ENCODE results near the gene EOLA1.
A peak's percentile ranks its signal among the peaks of the same experiment; 100 is the strongest.

Gene EOLA1

GRCh38 chrX:149540621-149541520 is at the start of gene EOLA1:
Gene EOLA1 (plus strand): TSS chrX:149541012. CDS start chrX:149545631, 4,619 bp downstream.
- Histone ChIP-seq H3K4me1 (ENCODE audit: control insufficient read depth in 5 of 5, insufficient read depth in 5 of 5, low read length in 5 of 5) (peaks cover 6 to 17% (median 9%) of the 10 kb centered on the region in 5 donors), H3K9ac (ENCODE audit: low read length in 5 of 5) (peak within 1 kb of the TSS; percentile 52 to 77 (median 56)), H3K27me3 (ENCODE audit: control insufficient read depth in 5 of 5, insufficient read depth in 4 of 5, low read length in 5 of 5) (no peaks in the 10 kb centered on the region), H3K27ac (ENCODE audit: low read depth, low read length) (peak within 1 kb of the TSS; percentile 77), H3K4me3 (ENCODE audit: low read depth in 1 of 5, low read length in 5 of 5) (peak within 1 kb of the TSS; percentile 67 to 98 (median 70)), H3K9me3 (ENCODE audit: control insufficient read depth in 5 of 5, low read length in 5 of 5) (peaks cover 0 to 4% (median 0%) of the 10 kb centered on the region in 5 donors), H3K36me3 (ENCODE audit: control insufficient read depth in 5 of 5, insufficient read depth in 5 of 5, low read length in 5 of 5) (peaks cover 0 to 9% (median 4%) of the 10 kb centered on the region in 5 donors)

GRCh38 chrX:149491812-149492211 is 49.0 kb upstream of the EOLA1 start:
- no peak overlapping the region for H3K27ac ChIP-seq (ENCODE audit: low read depth, low read length)
- peaks cover 1 to 85% (median 78%) of the 10 kb centered on the region in 5 donors for H3K36me3 ChIP-seq (ENCODE audit: control insufficient read depth in 5 of 5, insufficient read depth in 5 of 5, low read length in 5 of 5)
- peaks cover 0 to 5% (median 3%) of the 10 kb centered on the region in 5 donors for H3K27me3 ChIP-seq (ENCODE audit: control insufficient read depth in 5 of 5, insufficient read depth in 4 of 5, low read length in 5 of 5)
- no peak overlapping the region for H3K9ac ChIP-seq (ENCODE audit: low read length in 5 of 5)
- no peaks in the 10 kb centered on the region for H3K9me3 ChIP-seq (ENCODE audit: control insufficient read depth in 5 of 5, low read length in 5 of 5)
- no peak overlapping the region for H3K4me3 ChIP-seq (ENCODE audit: low read depth in 1 of 5, low read length in 5 of 5)
- peaks cover 0 to 8% (median 5%) of the 10 kb centered on the region in 5 donors for H3K4me1 ChIP-seq (ENCODE audit: control insufficient read depth in 5 of 5, insufficient read depth in 5 of 5, low read length in 5 of 5)

DNA sequence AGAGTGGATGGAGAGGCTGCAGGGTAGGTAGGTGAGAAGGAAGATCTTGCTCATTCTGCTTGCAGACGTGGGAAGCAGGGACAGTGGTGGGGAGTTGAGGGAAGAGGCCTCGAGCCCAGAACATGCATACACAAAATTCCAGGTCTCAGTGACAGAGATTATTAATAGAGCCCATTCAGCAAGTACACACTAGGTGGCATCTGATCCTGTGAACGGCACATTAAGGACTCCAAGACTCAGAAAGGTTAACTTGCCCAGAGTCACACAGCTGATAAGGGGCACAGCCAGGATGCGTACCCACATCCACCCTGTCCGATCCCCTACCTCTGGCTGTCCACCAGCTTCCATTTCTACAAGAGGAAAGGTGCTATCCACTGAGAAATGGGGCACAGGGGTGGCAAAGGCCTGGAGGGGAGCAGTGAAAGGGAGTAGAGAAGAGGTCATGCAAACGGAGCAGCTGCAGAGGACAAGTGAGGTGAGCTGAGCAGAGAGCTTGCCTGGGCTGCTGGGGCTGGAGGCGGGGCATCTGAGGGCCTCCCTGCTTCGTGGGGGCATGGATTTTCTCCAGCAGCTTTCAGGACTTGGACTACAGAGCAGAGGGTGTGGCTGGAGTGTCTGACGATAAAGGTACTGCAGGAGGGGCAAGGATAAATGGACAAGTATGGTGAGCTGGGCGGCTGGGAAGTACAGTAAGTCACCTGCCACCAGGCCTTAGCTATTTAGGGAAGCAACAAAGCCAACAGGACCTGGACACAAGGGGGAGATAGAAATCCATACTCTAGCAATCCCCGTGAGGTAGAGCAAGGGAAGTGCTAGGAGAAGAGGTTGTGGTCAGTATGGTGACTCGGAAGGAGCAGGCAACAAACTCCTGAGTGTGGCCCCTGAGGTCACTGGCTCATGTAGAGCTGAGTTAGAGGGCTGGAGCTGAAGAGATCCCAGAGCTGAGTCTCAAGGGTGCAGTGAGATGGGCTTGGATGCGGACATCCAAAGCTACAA is 46.9 kb upstream of the EOLA1 start:
- Histone ChIP-seq H3K27ac (ENCODE audit: low read depth, low read length) (no peak overlapping the region), H3K4me1 (ENCODE audit: control insufficient read depth in 5 of 5, insufficient read depth in 5 of 5, low read length in 5 of 5) (peaks cover 0 to 8% (median 5%) of the 10 kb centered on the region in 5 donors), H3K9ac (ENCODE audit: low read length in 5 of 5) (no peak overlapping the region), H3K27me3 (ENCODE audit: control insufficient read depth in 5 of 5, insufficient read depth in 4 of 5, low read length in 5 of 5) (peaks cover 0 to 5% (median 3%) of the 10 kb centered on the region in 5 donors), H3K4me3 (ENCODE audit: low read depth in 1 of 5, low read length in 5 of 5) (no peak overlapping the region), H3K36me3 (ENCODE audit: control insufficient read depth in 5 of 5, insufficient read depth in 5 of 5, low read length in 5 of 5) (peaks cover 9 to 93% (median 82%) of the 10 kb centered on the region in 5 donors), H3K9me3 (ENCODE audit: control insufficient read depth in 5 of 5, low read length in 5 of 5) (no peaks in the 10 kb centered on the region)

GRCh38 chrX:149494844-149495565 is 45.8 kb upstream of the EOLA1 start:
- H3K9me3 ChIP-seq (ENCODE audit: control insufficient read depth in 5 of 5, low read length in 5 of 5) = no peaks in the 10 kb centered on the region
- no peak overlapping the region for H3K9ac ChIP-seq (ENCODE audit: low read length in 5 of 5)
- peaks cover 0 to 5% (median 3%) of the 10 kb centered on the region in 5 donors for H3K27me3 ChIP-seq (ENCODE audit: control insufficient read depth in 5 of 5, insufficient read depth in 4 of 5, low read length in 5 of 5)
- H3K27ac ChIP-seq (ENCODE audit: low read depth, low read length) = no peak overlapping the region
- peaks cover 9 to 88% (median 83%) of the 10 kb centered on the region in 5 donors for H3K36me3 ChIP-seq (ENCODE audit: control insufficient read depth in 5 of 5, insufficient read depth in 5 of 5, low read length in 5 of 5)
- H3K4me3 ChIP-seq (ENCODE audit: low read depth in 1 of 5, low read length in 5 of 5) = no peak overlapping the region
- peaks cover 0 to 8% (median 5%) of the 10 kb centered on the region in 5 donors for H3K4me1 ChIP-seq (ENCODE audit: control insufficient read depth in 5 of 5, insufficient read depth in 5 of 5, low read length in 5 of 5)

- peaks cover 9 to 87% (median 82%) of the 10 kb centered on the region in 5 donors for H3K36me3 ChIP-seq (ENCODE audit: control insufficient read depth in 5 of 5, insufficient read depth in 5 of 5, low read length in 5 of 5)
- H3K27ac ChIP-seq (ENCODE audit: low read depth, low read length) = no peak overlapping the region
Measured at GRCh38 chrX:149495573-149496071, 45.2 kb upstream of the EOLA1 start.

DNA sequence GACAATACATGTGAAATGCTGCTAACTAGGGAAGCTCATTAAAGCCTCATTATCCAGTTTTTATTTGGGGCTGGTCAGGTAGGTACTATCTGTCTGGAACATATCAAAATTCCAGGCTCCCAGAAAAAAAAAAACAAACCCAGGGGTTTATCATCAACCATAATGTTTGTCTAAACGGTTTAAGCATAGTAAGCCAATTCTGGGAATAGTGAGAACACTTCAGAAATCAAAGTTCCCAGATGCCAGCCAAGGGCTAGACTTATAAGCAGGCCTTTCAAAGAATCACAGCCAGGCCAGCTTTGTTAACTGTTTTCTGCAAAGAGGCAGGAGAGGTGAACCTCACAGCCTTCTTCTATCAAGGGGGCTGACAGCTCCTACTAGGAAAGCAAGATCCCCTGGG is 43.8 kb upstream of the EOLA1 start:
- Histone ChIP-seq H3K36me3 (ENCODE audit: control insufficient read depth in 5 of 5, insufficient read depth in 5 of 5, low read length in 5 of 5) (peaks cover 9 to 85% (median 82%) of the 10 kb centered on the region in 5 donors), H3K9me3 (ENCODE audit: control insufficient read depth in 5 of 5, low read length in 5 of 5) (no peaks in the 10 kb centered on the region)

More at GRCh38 chrX:149495573-149496071, 45.2 kb upstream of the EOLA1 start:
- H3K4me3 ChIP-seq (ENCODE audit: low read depth in 1 of 5, low read length in 5 of 5) = no peak overlapping the region
- no peaks in the 10 kb centered on the region for H3K9me3 ChIP-seq (ENCODE audit: control insufficient read depth in 5 of 5, low read length in 5 of 5)
- H3K9ac ChIP-seq (ENCODE audit: low read length in 5 of 5) = peak overlapping the region in 1 of 5 donors; percentile 29
- peaks cover 0 to 5% (median 0%) of the 10 kb centered on the region in 5 donors for H3K27me3 ChIP-seq (ENCODE audit: control insufficient read depth in 5 of 5, insufficient read depth in 4 of 5, low read length in 5 of 5)
- peaks cover 0 to 8% (median 5%) of the 10 kb centered on the region in 5 donors for H3K4me1 ChIP-seq (ENCODE audit: control insufficient read depth in 5 of 5, insufficient read depth in 5 of 5, low read length in 5 of 5)

DNA sequence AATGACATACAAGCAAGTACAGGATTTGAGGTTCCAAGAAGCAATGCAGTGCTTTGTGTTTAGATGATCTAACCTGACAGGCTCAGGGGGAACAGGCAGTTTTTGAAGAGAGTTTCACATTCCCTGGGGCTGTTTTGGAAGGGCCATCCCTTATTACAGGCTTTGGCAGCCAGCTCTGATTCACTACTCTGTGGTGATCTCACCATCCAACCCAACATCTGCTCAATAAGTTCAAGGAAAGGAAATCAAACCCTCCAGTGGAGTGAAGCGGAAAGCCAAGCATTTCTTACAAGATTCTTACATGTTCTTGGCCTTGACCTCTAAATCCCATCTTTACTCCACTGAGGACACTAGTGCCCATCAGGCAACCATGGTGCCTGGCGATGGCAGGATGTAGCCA is 43.2 kb upstream of the EOLA1 start:
- peaks cover 0 to 8% (median 5%) of the 10 kb centered on the region in 5 donors for H3K4me1 ChIP-seq (ENCODE audit: control insufficient read depth in 5 of 5, insufficient read depth in 5 of 5, low read length in 5 of 5)
- H3K27me3 ChIP-seq (ENCODE audit: control insufficient read depth in 5 of 5, insufficient read depth in 4 of 5, low read length in 5 of 5) = peaks cover 0 to 5% (median 0%) of the 10 kb centered on the region in 5 donors
- peaks cover 9 to 84% (median 81%) of the 10 kb centered on the region in 5 donors for H3K36me3 ChIP-seq (ENCODE audit: control insufficient read depth in 5 of 5, insufficient read depth in 5 of 5, low read length in 5 of 5)
- H3K4me3 ChIP-seq (ENCODE audit: low read depth in 1 of 5, low read length in 5 of 5) = no peak overlapping the region
- H3K9ac ChIP-seq (ENCODE audit: low read length in 5 of 5) = no peak overlapping the region
- H3K9me3 ChIP-seq (ENCODE audit: control insufficient read depth in 5 of 5, low read length in 5 of 5) = no peaks in the 10 kb centered on the region
- H3K27ac ChIP-seq (ENCODE audit: low read depth, low read length) = no peak overlapping the region

More for the DNA sequence above, 43.8 kb upstream of the EOLA1 start:
- Histone ChIP-seq H3K4me3 (ENCODE audit: low read depth in 1 of 5, low read length in 5 of 5) (no peak overlapping the region), H3K9ac (ENCODE audit: low read length in 5 of 5) (no peak overlapping the region), H3K4me1 (ENCODE audit: control insufficient read depth in 5 of 5, insufficient read depth in 5 of 5, low read length in 5 of 5) (peaks cover 0 to 8% (median 5%) of the 10 kb centered on the region in 5 donors), H3K27ac (ENCODE audit: low read depth, low read length) (no peak overlapping the region), H3K27me3 (ENCODE audit: control insufficient read depth in 5 of 5, insufficient read depth in 4 of 5, low read length in 5 of 5) (peaks cover 0 to 5% (median 0%) of the 10 kb centered on the region in 5 donors)

DNA sequence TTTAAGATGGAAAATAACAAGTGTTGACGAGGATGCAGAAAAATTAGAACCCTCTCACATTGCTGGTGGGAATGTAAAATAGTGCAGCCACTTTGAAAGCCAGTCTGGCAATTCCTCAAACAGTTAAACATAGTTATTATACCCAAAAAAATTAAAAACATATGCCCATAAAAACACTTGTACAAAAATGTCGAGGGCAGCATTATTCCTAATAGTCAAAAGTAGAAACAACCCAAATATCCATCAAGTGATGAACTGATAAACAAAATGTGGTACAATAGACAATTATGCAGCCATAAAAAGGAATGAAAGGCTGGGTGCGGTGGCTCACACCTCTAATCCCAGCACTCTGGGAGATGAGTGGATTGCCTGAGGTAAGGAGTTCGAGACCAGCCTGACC is 42.0 kb upstream of the EOLA1 start:
- Histone ChIP-seq H3K9ac (ENCODE audit: low read length in 5 of 5) (no peak overlapping the region), H3K36me3 (ENCODE audit: control insufficient read depth in 5 of 5, insufficient read depth in 5 of 5, low read length in 5 of 5) (peaks cover 9 to 72% (median 70%) of the 10 kb centered on the region in 5 donors), H3K4me3 (ENCODE audit: low read depth in 1 of 5, low read length in 5 of 5) (no peak overlapping the region), H3K27me3 (ENCODE audit: control insufficient read depth in 5 of 5, insufficient read depth in 4 of 5, low read length in 5 of 5) (peaks cover 0 to 5% (median 0%) of the 10 kb centered on the region in 5 donors), H3K27ac (ENCODE audit: low read depth, low read length) (no peak overlapping the region), H3K4me1 (ENCODE audit: control insufficient read depth in 5 of 5, insufficient read depth in 5 of 5, low read length in 5 of 5) (peaks cover 0 to 8% (median 5%) of the 10 kb centered on the region in 5 donors), H3K9me3 (ENCODE audit: control insufficient read depth in 5 of 5, low read length in 5 of 5) (no peaks in the 10 kb centered on the region)

- Histone ChIP-seq H3K27ac (ENCODE audit: low read depth, low read length) (no peak overlapping the region), H3K9ac (ENCODE audit: low read length in 5 of 5) (no peak overlapping the region), H3K4me3 (ENCODE audit: low read depth in 1 of 5, low read length in 5 of 5) (no peak overlapping the region), H3K36me3 (ENCODE audit: control insufficient read depth in 5 of 5, insufficient read depth in 5 of 5, low read length in 5 of 5) (peaks cover 9 to 63% (median 60%) of the 10 kb centered on the region in 5 donors), H3K4me1 (ENCODE audit: control insufficient read depth in 5 of 5, insufficient read depth in 5 of 5, low read length in 5 of 5) (peaks cover 0 to 9% (median 6%) of the 10 kb centered on the region in 5 donors), H3K9me3 (ENCODE audit: control insufficient read depth in 5 of 5, low read length in 5 of 5) (no peaks in the 10 kb centered on the region), H3K27me3 (ENCODE audit: control insufficient read depth in 5 of 5, insufficient read depth in 4 of 5, low read length in 5 of 5) (peaks cover 0 to 5% (median 0%) of the 10 kb centered on the region in 5 donors)
Measured at GRCh38 chrX:149499766-149500165, 41.0 kb upstream of the EOLA1 start.

All from subcutaneous abdominal adipose tissue (tissue), 5 donors.